ENCODE results near the gene MSANTD1.

GRCh38 chr4:3244747-3245146 lies 4.2 kb upstream of the MSANTD1 start:
- no peak for TF ChIP-seq CTCF (IDR thresholded peaks at IDR 0.05)
- no peak for TF ChIP-seq POLR2A (IDR thresholded peaks at IDR 0.05)

Data from thyroid gland (tissue), 4 donors.